ENCODE measurements around the gene EIF4A3. TPM values are rescaled to one million over a fixed set of nuclear protein-coding genes. Genes with fewer than 3 reads are reported as not detected.

Gene EIF4A3
- total RNA-seq, 1 donor from 2014 or later, result 90.1 TPM

GRCh38 chr17:80097127-80097621, 49.8 kb downstream of the EIF4A3 start:
- Histone ChIP-seq H3K36me3 (no peaks in the 10 kb centered on the region), H3K4me3 (no peak overlapping the region), H3K4me1 (peaks cover 12% of the 10 kb centered on the region), H3K9me3 (no peaks in the 10 kb centered on the region), H3K27me3 (no peaks in the 10 kb centered on the region), H3K27ac (no peak overlapping the region)
- TF ChIP-seq CTCF (IDR thresholded peaks at IDR 0.05) (no peak), POLR2AphosphoS5 (IDR thresholded peaks at IDR 0.05; ENCODE audit: insufficient read depth in 1 of 2, low read depth in 1 of 2) (no peak), POLR2A (IDR thresholded peaks at IDR 0.05) (no peak)
- no peak for DNase-seq (ENCODE audit: extremely low spot score in 2 of 2)
- intact Hi-C loops (cut with DNase I), result no loop called here

- intact Hi-C loops (cut with DNase I), result no loop called here
These were observed 50.3 kb downstream of the EIF4A3 start for GRCh38 chr17:80096561-80097021.

GRCh38 chr17:80095844-80096475, 51.0 kb downstream of the EIF4A3 start:
- Histone ChIP-seq H3K4me3 (no peak overlapping the region), H3K36me3 (no peaks in the 10 kb centered on the region), H3K27ac (no peak overlapping the region), H3K4me1 (peaks cover 5% of the 10 kb centered on the region), H3K9me3 (no peaks in the 10 kb centered on the region), H3K27me3 (no peaks in the 10 kb centered on the region)
- no peak for DNase-seq (ENCODE audit: extremely low spot score in 2 of 2)
- TF ChIP-seq POLR2A (IDR thresholded peaks at IDR 0.05) (no peak), POLR2AphosphoS5 (IDR thresholded peaks at IDR 0.05; ENCODE audit: insufficient read depth in 1 of 2, low read depth in 1 of 2) (no peak), CTCF (IDR thresholded peaks at IDR 0.05) (no peak)
- intact Hi-C loops (cut with DNase I), result no loop called here

More at GRCh38 chr17:80096561-80097021, 50.3 kb downstream of the EIF4A3 start:
- no peaks in the 10 kb centered on the region for H3K36me3 ChIP-seq
- no peaks in the 10 kb centered on the region for H3K27me3 ChIP-seq
- DNase-seq (ENCODE audit: extremely low spot score in 2 of 2), result no peak
- H3K27ac ChIP-seq, result no peak overlapping the region
- H3K9me3 ChIP-seq, result no peaks in the 10 kb centered on the region
- H3K4me1 ChIP-seq, result peaks cover 6% of the 10 kb centered on the region
- no peak overlapping the region for H3K4me3 ChIP-seq
- TF ChIP-seq POLR2A (IDR thresholded peaks at IDR 0.05), result no peak
- no peak for TF ChIP-seq POLR2AphosphoS5 (IDR thresholded peaks at IDR 0.05; ENCODE audit: insufficient read depth in 1 of 2, low read depth in 1 of 2)
- no peak for TF ChIP-seq CTCF (IDR thresholded peaks at IDR 0.05)

GRCh38 chr17:80095038-80095843, 51.7 kb downstream of the EIF4A3 start:
- Histone ChIP-seq H3K36me3 (no peaks in the 10 kb centered on the region), H3K9me3 (no peaks in the 10 kb centered on the region), H3K27me3 (no peaks in the 10 kb centered on the region), H3K4me3 (no peak overlapping the region), H3K4me1 (no peaks in the 10 kb centered on the region), H3K27ac (no peak overlapping the region)
- TF ChIP-seq POLR2AphosphoS5 (IDR thresholded peaks at IDR 0.05; ENCODE audit: insufficient read depth in 1 of 2, low read depth in 1 of 2) (no peak), CTCF (IDR thresholded peaks at IDR 0.05) (no peak), POLR2A (IDR thresholded peaks at IDR 0.05) (no peak)
- no peak for DNase-seq (ENCODE audit: extremely low spot score in 2 of 2)
- intact Hi-C loops (cut with DNase I), result no loop called here

All from vagina (tissue), 2 donors.